Midbrain (tissue), 1 donor: ENCODE measurements around the gene STIM1.
"Not testable (repeated sequence)": the region's sequence is repeated elsewhere in the genome, so short reads cannot be mapped to it uniquely, and the experiment has no call there.

Experiments used
- DNase-seq: peaks from one replicate; lab custom pipeline; 2025; lab: John Stamatoyannopoulos, UW

Gene STIM1

DNA sequence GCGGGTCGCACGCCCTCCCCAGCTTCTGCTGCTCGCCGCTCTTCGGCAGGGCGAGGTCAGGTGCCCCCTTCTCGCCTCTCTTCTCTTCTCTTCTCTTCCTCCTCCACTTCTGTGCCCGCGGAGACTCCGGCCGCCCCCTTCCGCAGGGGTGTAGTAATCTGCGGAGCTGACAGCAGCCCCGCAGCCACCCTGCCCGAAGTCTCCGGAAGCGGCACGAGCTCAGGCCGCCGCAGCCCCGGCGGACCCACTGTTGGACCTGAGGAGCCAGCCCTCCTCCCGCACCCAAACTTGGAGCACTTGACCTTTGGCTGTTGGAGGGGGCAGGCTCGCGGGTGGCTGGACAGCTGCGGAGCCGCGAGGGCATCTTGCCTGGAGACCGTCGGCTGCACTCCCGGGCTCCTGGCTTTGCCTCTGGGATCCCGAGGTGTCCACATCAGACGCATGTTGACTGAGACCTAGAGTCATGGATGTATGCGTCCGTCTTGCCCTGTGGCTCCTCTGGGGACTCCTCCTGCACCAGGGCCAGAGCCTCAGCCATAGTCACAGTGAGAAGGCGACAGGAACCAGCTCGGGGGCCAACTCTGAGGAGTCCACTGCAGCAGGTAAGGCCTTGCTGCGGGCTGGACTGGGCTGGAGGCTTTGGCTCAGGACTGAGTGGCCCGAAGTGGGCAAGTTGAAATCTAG, 486 bp downstream of the STIM1 start:
- no peak for DNase-seq

DNA sequence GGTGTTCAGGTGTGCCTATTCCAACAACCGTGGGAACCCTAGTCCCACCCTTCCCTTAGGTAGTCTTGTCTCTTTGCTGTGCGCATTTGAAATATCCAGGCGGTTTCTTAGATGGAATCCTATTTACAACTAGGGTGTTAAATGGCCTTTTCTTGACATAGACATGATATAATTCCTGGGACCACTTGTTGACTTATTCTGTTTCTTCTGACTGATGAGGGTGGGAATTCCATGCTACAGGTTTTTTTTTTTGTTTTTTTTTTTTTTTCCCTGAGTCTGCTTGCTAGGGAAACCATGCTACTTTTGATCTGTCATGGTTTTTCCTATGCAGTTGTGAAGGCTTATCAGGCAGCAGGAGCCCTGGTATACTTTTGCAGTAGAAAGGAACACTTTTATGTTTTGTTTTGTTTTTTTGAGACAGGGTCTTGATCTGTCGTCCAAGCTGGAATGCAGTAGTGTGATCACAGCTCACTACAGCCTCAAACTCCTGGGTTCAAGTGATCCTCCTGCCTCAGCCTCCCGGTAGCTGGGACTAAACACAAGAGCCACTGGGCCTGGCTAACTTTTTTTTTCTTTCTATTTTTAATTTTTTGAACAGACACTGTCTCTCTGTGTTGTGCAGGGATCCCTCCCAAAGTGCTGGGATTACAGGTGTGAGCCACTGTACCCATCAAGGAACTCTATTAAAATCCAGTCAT, 1.5 kb downstream of the STIM1 start:
- DNase-seq, result no peak

DNA sequence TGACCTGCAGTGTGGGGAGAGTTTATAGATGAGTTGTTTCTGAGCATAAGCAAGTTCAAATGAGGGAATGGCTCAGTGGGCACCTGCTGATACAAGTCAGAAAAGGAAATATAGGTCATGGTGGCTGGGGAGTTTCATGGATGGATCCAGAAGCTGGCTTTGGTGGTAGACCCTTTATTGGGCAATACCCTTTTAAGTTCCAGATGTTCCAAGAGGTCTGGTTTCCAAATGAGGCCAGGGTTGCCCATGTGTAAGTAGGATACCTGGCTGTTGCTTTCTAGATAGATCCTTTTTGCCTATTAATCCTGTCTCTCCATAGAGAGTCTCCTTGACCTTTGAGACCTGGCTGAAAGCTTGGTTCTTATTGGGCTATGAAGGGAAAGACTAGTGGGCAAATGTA, 2.2 kb downstream of the STIM1 start:
- no peak for DNase-seq

DNA sequence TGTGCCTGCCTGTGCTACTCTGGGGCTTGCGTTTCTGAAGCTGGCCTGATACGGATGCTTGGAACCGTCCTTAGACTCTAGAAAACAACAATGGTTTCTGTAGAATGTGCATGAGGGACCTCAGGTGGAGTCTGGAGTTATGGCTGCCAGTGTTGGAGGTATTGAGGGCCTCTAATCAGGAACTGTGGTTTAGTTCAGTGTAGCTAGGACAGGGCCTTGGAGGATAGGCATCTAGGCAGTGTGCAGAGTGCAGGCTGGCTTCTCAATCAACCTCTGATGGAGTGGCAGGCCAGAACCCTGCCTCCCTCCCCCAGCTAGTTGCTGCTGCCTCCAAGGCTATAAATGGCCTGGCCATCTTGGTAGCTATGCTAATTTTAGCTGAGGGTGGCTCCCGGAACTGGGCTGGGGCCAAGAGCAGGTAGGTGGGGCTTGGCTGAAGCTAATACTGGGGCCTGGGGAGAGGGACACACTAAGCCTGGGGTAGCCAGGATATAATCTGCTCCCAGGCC, 4.0 kb downstream of the STIM1 start:
- no peak for DNase-seq

DNA sequence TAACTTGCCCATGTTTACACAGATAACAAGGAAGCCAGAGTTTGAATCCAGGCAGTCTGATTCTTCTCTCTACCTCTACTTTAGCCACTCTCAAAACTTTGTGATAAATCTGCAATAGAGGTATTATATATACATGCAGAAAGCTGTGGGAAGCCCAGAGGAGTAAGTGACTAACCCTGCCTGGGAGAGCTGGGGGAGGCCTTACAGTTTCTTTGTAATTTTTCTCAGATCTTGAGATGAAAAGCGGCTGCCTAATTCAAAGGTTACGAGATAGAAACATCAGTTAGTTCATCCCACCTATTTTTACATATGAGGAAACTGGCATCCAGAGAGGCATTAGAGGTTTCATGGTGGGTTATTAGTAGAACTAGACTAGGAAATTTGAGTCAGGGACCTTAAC, 4.9 kb downstream of the STIM1 start:
- DNase-seq, result no peak

DNA sequence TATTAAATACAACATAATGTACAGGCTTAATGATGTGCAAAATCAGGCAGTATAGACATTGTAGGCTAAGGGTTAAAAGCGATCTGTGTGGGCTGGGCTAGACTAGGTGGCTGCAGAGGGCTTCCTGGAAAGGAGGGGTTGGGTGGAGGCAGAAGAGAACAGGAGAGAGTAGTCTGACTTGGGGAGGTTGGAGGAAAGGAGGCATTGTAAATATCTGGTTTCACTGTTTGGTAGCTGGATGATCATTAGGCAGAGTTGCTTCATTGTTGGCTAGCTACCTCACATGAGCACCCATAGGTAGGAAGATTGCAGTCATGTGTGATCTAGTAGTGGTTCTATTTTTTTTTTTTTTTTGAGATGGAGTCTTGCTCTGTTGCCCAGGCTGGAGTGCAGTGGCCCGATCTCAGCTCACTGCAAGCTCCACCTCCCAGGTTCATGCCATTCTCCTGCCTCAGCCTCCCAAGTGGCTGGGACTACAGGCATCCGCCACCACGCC, 5.5 kb downstream of the STIM1 start:
- DNase-seq, result not testable (repeated sequence)

DNA sequence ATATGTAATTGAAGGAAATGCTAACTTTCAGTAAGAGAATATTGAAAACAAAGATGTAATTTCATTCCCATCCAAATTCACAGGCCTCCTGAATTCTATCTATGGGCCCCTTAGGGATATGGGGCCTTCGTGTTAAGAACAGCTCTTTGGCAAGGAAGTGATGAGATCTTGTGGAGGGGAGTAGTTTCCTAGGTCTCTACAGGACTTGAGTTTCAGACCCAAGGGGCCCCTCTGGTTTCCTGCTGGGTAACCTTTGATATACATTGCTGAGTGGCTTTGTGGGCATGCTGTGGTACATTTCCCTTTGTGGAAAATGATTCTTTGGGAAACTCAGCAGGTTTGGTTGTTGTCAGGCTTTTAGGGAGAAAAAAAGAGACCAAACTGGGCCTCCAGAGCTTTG, 6.2 kb downstream of the STIM1 start:
- DNase-seq, result no peak

DNA sequence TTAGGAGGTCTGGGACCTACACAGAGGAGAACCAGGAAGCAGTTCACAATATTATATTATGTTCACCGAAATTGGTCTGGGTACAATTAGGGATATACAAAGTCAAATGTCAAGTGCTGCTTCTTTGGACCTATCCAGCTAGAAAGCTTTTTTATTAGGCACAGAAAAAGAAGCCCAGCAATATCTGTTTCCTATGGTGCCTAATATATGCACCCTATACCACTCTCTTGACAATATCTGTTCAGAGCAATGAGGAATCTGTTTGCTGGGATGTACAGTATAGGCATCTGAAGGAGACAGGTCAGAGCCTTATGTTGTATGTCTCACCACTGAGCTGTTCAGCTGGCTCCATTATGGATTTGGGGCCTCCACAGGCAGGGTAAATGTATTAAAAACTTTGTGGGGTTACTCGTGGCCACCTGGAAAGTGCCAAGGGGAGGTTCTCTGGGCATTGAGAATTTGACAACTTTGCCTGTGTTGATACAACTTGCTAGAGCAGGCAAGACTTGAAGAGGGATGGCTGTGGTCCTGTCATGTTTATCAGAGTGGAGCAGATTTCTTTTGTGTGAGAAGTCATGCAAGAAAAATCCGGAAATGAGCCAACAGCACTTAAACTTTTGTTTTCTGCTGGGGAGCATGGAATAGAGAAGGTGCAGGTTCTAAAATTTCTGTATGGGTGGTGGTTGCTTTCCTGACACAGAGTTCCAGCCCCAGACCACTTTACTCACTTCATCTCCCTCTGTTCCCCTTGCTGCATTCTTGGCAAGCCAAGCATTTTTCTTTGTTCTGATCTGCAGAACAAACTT, 10.1 kb downstream of the STIM1 start:
- DNase-seq, result no peak

DNA sequence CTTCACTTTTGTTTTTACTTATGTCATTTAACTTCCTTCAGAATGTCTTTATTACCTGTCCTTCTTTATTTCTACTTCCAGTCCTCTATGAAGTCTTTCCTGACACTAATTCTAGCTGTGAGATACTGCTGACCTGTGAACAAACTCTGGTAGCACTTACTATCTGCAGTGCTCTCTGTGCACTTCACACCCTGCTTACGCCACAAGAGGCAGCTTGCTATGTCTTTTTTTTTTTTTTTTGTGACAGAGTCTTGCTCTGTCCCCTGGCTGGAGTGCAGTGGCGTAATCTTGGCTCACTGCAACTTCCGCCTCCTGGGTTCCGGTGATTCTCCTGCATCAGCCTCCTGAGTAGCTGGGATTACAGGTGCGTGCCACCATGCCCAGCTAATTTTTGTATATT, 10.7 kb downstream of the STIM1 start:
- DNase-seq, result no peak

DNA sequence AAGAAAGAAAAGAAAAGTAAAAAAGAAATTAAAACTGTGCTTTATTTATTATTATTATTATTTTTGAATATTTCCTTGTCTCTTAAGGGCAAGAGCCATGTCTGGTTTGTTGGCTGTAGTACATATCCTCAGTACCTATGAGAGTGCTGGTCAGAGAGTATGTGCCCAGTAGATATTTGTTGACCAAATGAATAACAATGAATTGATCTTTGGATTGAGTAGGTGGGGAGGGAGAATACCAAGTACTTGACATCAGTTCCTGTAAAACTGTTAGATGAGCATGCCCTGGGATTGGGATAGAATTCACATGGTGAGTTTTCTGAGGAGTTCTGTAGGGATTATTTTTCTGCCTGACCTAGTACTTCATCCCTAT, 11.4 kb downstream of the STIM1 start:
- DNase-seq, result no peak

DNA sequence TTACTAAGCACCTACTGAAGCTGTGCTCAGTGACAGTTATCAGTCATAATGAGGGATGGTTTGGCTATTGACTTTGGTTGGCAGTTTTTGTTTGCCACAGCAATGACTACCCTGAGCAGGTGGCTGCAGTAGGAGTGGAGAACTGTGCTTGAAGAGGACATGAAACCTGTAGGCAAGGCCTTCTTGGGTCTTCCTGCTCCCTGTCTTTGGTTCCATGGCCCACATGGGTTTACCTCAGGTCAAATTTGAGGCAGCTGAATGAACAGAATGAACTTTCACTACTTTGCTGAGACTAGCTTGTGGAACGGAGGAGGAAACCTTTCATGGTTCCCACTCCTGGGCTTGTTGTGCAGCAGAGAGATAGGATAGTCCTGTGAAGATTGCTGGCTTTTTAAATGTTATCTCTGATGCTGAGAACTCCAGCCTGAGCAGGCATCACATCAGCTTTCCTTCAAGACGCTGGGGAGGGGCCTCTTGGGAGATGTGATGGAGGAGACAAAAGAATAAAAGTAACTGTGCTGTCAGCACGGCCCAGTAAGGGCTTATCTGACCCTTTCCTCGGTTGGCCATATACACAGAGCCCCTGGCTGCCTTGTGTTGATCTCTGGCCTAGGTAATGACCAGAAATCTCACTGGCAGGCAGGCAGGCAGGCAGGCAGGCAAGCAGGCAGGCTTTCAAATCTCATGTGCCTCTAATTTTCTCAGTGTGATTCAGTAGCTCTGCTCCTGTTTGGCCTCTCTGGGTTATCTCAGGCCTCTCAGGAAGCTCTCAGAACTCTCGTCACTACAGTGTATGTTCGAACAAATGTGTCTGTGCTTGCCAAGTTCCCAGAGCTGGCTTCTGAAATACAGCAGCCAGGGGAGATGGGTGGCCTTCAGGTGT, 12.0 kb downstream of the STIM1 start:
- no peak for DNase-seq

DNA sequence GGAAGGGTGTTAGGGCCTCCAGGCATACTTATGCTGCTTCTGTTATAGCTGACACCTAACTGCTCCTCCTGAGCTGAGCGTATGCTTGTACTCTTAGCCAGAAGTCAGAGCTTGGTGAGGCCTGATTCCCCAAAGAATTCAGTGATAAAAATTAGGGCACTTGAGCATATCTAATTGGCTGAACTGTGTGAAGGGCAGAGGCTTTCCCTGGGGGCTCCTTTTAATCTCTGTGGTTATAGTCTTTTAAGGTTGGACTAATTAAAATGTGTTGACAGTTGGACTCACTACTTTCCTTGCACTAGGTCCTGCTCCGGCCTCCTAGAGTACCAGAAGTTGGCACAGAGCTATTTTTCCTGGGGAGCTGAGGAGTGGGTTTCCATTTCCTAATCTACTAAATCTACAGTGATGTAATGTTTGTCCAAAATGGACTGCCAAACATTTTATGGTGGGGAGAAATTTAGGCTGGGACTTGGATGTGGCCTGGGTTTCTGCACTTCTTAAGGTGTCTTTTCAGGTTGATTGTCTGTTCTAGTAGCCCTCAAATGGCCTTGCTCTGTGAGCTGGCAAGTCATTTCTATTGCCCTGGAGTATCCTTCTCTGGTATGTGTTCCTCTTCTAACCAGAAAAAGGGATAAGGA, 18.4 kb downstream of the STIM1 start:
- no peak for DNase-seq

DNA sequence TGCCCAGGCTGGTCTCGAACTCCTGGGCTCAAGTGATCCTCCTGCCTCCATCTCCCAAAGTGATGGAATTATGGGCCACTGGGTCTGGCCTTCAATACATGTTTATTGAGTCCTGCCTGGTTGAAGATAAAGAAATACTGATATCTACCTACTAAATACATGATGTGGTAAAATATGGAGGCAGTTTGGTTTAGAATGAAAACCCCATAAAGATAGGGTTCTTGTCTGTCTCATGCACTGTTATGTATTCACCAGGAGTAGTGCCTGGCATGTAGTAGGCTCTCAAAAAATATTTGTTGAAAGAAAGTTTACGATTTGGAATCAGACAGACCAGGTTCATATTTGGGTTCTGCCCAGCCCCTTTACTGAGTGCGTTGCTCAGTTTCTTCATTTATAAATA, 21.1 kb downstream of the STIM1 start:
- DNase-seq, result no peak

DNA sequence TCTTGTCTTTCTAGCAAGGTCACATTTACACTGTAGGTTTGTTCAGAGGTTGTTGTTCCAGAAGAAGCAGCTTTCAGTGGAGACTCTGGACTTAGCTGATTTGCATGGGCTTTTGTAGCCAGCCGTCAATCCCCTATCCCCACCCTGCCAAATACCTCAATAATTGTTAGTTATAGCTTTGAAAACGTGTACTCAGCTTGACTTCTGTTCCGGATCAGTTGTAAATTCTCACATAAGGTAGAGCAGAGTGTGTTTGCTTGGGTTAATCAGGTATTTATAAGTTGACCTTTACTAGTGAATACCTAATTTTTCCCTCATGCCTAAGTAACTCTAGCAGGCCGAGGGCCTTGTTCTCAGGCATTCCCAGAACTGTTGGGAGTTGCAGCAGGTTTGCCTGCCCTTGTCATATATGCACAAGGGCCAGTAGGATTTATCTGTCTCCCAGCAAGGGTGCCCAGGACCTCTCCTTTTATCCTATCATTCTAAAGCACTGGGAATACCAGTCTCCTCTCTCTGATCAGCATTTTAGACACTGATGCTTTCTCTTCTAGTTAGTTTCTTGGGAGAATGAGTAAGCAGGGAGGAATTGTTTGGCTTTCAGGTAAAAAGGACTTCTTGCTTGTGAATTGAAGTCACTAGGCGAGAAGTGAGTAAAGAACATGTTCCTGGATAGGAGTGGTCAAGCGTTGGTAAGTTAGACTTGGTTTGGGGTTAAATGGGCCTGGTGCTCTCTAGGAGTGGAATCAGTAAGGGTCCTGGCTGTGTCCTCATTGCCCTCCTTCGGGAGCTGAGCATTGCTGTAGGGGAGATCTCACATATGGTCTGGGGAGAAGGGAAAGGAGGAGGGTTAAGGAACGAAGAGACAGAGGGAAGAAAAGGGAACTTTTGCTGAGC, 22.1 kb downstream of the STIM1 start:
- DNase-seq, result no peak

DNA sequence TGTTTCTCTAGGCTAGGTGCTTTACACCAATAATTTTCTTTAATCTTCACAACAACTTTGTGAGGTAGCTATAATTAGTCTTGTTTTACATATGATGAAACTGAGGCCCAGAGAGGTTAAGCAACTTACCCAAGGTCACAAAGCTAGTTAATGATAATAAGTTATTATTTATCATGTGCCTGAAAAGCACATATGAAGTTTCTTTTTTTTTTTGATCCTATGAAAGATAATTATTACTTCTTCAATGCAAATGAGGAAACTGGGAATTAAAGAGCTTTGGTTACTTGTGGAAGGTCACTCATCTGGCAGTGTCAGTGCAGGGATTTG, 22.8 kb downstream of the STIM1 start:
- no peak for DNase-seq

DNA sequence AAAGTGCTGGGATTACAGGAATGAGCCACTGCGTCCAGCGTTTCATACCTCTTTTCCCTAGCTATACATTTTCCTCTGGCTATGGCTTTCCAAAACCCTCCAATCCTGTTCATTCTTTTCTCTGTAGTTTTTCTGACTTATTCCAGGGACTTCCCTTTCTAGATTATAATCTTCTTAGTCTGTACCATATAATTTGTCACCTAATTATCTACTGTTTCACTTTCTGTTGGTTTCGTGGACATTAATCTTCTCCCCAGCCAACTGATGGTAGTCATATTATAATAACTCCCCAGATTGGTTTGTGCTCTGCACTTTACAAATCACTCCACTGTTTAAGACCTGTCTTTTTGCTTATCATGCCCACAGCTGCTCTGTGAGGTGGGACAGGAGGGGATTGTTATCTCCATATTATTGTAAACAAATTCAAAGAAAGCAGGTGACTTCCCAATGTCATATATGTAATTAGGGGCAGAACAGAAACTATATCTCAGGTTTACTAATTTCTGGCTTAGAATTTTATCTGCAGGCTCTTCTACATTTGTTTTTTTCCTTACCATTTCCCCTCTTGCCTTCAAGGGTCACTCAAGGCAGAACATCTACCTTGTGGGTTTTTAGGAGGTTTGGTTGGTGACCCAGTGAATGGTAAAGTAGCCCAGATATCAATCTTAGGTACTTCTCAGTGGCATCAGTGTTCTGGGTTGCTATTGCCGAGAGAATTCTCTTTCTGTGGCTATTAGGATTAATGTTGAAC, 23.9 kb downstream of the STIM1 start:
- DNase-seq, result no peak

DNA sequence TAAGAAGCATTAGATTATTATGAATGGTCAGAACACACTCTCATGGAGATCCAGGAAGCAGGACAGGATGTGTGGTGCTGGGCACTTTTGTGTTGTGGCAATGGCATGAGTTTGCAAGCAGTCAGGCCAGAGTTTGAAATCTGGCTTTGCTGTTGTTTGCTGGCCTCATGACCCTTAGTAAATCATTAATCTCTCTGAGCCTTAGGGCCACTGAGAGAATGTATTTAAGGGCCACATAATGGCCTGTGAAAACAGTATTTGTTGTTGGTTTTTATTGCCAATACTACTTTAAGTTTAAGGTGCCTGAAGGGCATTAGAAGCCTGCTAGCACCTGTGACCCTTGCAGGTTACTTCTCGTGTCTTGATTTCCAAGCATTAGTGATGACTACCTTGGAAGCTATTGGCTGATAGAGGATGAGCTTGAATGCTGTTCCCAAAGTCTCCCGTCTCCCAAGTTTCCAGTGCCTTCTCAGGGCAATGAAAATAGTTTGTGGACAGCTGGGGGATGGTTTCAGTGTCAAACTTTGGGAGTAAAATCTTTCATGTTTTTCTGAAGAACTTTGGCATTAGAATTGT, 24.6 kb downstream of the STIM1 start:
- DNase-seq, result no peak

DNA sequence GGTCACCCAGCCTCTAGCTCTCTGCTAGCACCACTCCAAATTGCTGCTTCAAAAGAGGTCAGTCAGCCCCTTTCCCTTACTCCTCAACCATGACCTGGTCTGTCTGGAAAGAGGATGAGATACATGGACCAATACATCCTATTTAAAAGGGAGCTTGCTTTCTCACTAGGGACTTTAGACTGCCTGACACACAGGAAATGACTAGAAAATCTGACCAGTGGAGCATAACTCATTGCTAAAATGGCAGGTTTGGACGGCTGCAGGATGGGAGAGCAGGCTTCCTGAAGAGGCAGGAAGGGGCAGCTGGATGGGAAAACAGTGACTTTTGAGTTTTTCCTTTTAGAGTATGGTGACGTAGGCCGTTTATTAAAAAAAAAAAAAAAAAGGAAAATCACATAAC, 25.3 kb downstream of the STIM1 start:
- DNase-seq, result no peak

DNA sequence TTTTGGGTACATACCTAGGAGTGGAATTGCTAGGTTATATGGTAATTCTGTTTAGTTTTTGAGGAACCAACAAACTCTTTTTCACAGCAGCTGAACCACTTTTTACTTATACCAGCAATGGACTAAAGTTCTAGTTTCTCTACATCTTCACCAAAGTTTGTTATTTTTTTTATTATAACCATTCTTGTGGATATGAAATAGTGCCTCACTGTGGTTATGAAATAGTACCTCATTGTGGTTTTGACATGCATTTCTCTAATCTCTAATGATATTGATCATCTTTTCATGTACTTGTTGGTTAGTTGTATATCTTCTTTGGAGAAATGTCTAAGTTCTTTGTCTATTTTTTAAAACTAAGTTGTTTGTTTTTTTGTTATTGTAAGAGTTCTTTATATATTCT, 27.2 kb downstream of the STIM1 start:
- DNase-seq, result no peak
